Fibroblast of skin of abdomen (primary cell): ENCODE measurements around the gene CRY1.

Source experiments
- DNase-seq: peaks from one replicate; pipeline ENCODE4 v3.0.0-alpha.2; 2013

Gene CRY1

GRCh38 chr12:106956048-106956578, 137.2 kb downstream of the CRY1 start:
- DNase-seq = peak; percentile 65

GRCh38 chr12:106955377-106956047, 137.8 kb downstream of the CRY1 start, which contains the start of gene TMEM263:
Gene TMEM263 (plus strand): TSS chr12:106955907. CDS start chr12:106967117, 11,210 bp downstream.
- DNase-seq = peak; percentile 98

GRCh38 chr12:106954462-106955376, 138.6 kb downstream of the CRY1 start:
- peak; percentile 36 for DNase-seq

GRCh38 chr12:106953352-106954250, 139.7 kb downstream of the CRY1 start:
- DNase-seq = no peak

- no peak for DNase-seq
Measured at GRCh38 chr12:106950591-106950990, 142.8 kb downstream of the CRY1 start.

- DNase-seq = no peak
Measured at GRCh38 chr12:106947461-106947860, 145.9 kb downstream of the CRY1 start.

GRCh38 chr12:106945261-106945851, 148.0 kb downstream of the CRY1 start:
- DNase-seq = no peak

GRCh38 chr12:106942775-106943174, 150.6 kb downstream of the CRY1 start:
- DNase-seq = no peak

- DNase-seq = no peak
Measured at GRCh38 chr12:106941481-106942156, 151.7 kb downstream of the CRY1 start.
